Measurements from ENCODE around the gene NPLOC4. TPM values are rescaled to one million over a fixed set of nuclear protein-coding genes. Genes with fewer than 3 reads are reported as not detected.

Gene NPLOC4
- total RNA-seq, 1 donor from 2014 or later, result 44.1 TPM

- Histone ChIP-seq H2AFZ (replicated peaks) (no peak overlapping the region), H3K9me3 (ENCODE audit: low read depth) (no peaks in the 10 kb centered on the region), H3K4me2 (peak overlapping the region; percentile 99), H3K4me1 (peaks cover 34% of the 10 kb centered on the region), H3K9ac (no peak overlapping the region), H3K79me2 (ENCODE audit: low read depth) (peaks cover 42% of the 10 kb centered on the region), H3K36me3 (no peaks in the 10 kb centered on the region), H3K27ac (no peak overlapping the region), H3F3A (ENCODE audit: low read depth) (peaks cover 78% of the 10 kb centered on the region), H3K27me3 (peaks cover 54% of the 10 kb centered on the region), H4K20me1 (ENCODE audit: low read depth) (peaks cover 69% of the 10 kb centered on the region), H3K4me3 (peak overlapping the region; percentile 98)
- no peak for TF ChIP-seq EZH2 (IDR thresholded peaks at IDR 0.05)
- no peak for TF ChIP-seq CTCF (IDR thresholded peaks at IDR 0.05)
- DNase-seq (ENCODE audit: low spot score), result no peak
- Mint-ChIP-seq H3K27me3 (ENCODE audit: insufficient read depth, low read depth) (peaks cover 32% of the 10 kb centered on the region), H3K27ac (no peak overlapping the region), H3K4me3 (peak overlapping the region; percentile 91), H3K36me3 (peaks cover 27% of the 10 kb centered on the region), H3K4me1 (peaks cover 49% of the 10 kb centered on the region), H3K9me3 (peaks cover 7% of the 10 kb centered on the region)
Measured at GRCh38 chr17:81514489-81514738, 122.5 kb downstream of the NPLOC4 start.

DNA sequence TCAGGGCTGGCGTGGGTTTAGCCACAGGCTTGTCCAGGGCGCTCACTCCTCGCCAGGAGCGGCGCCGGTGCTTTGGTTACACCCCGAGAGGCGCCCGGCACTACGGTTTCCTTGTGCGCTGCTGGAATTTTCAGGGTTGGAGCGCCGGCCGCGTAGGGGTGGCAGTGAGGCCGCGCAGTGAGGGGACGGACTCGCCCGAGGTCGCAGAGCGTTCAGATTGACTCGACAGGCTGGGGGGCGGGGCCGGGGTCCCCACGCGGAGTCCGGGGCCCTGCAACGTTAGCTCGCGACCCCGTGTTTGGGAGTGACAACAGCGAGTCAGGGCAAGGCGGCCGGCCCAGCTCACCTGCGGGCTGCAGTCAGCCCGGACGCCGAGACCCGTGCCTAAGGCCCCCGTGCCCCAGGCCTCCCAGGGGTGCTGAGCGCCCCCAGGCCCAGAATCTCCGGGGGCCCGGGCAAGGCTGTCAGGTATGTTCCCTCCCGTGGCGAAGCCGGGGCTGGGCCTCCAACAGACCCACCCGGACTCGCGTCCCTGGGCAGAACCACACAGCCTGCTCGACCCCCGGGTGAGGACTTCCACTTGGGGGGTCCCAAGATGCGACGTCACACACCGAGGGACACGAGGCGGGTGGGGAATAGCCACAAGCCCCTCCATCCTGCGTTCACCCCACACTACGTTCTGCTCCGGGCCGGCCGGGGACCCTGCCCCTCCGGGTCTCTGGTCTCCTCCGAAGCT, 123.0 kb downstream of the NPLOC4 start:
- Histone ChIP-seq H3K4me3 (peak overlapping the region; percentile 98), H3K79me2 (ENCODE audit: low read depth) (peaks cover 47% of the 10 kb centered on the region), H3K9ac (no peak overlapping the region), H3K27ac (no peak overlapping the region), H4K20me1 (ENCODE audit: low read depth) (peaks cover 69% of the 10 kb centered on the region), H3K4me1 (peaks cover 33% of the 10 kb centered on the region), H3K36me3 (no peaks in the 10 kb centered on the region), H3K9me3 (ENCODE audit: low read depth) (no peaks in the 10 kb centered on the region), H3F3A (ENCODE audit: low read depth) (peaks cover 78% of the 10 kb centered on the region), H3K27me3 (peaks cover 49% of the 10 kb centered on the region), H2AFZ (replicated peaks) (no peak overlapping the region), H3K4me2 (peak overlapping the region; percentile 99)
- H3K27ac Mint-ChIP-seq, result peak overlapping the region; percentile 98
- DNase-seq (ENCODE audit: low spot score), result peak; percentile 85
- H3K27me3 Mint-ChIP-seq (ENCODE audit: insufficient read depth, low read depth), result peaks cover 37% of the 10 kb centered on the region
- H3K36me3 Mint-ChIP-seq, result peaks cover 32% of the 10 kb centered on the region
- H3K4me1 Mint-ChIP-seq, result peaks cover 54% of the 10 kb centered on the region
- H3K4me3 Mint-ChIP-seq, result peak overlapping the region; percentile 91
- peaks cover 7% of the 10 kb centered on the region for H3K9me3 Mint-ChIP-seq
- TF ChIP-seq CTCF (IDR thresholded peaks at IDR 0.05) (peak; percentile 3), EZH2 (IDR thresholded peaks at IDR 0.05) (no peak)

- DNase-seq (ENCODE audit: low spot score), result peak; percentile 87
- no peak overlapping the region for H3K9ac ChIP-seq
- TF ChIP-seq EZH2phosphoT487 (IDR thresholded peaks at IDR 0.05) (no peak), CTCF (IDR thresholded peaks at IDR 0.05) (no peak), EZH2 (IDR thresholded peaks at IDR 0.05) (no peak)
- peaks cover 69% of the 10 kb centered on the region for H4K20me1 ChIP-seq (ENCODE audit: low read depth)
- H3K4me1 ChIP-seq, result peaks cover 27% of the 10 kb centered on the region
- H3K9me3 Mint-ChIP-seq, result peaks cover 7% of the 10 kb centered on the region
- no peak overlapping the region for H3K27ac ChIP-seq
- H3F3A ChIP-seq (ENCODE audit: low read depth), result peaks cover 78% of the 10 kb centered on the region
- peak overlapping the region; percentile 91 for H3K4me3 Mint-ChIP-seq
- H3K27ac Mint-ChIP-seq, result peak overlapping the region; percentile 98
- H3K4me1 Mint-ChIP-seq, result peaks cover 54% of the 10 kb centered on the region
- H3K36me3 Mint-ChIP-seq, result peaks cover 36% of the 10 kb centered on the region
- peak overlapping the region; percentile 98 for H3K4me3 ChIP-seq
- peaks cover 47% of the 10 kb centered on the region for H3K79me2 ChIP-seq (ENCODE audit: low read depth)
- H3K27me3 ChIP-seq, result peaks cover 43% of the 10 kb centered on the region
- peak overlapping the region; percentile 99 for H3K4me2 ChIP-seq
- H3K9me3 ChIP-seq (ENCODE audit: low read depth), result no peaks in the 10 kb centered on the region
- no peak overlapping the region for H2AFZ ChIP-seq (replicated peaks)
- peaks cover 40% of the 10 kb centered on the region for H3K27me3 Mint-ChIP-seq (ENCODE audit: insufficient read depth, low read depth)
- H3K36me3 ChIP-seq, result no peaks in the 10 kb centered on the region
Measured at GRCh38 chr17:81513372-81513752, 123.5 kb downstream of the NPLOC4 start.

Measured in neural progenitor cell (in vitro differentiated cells).